HG03342 (cell line): ENCODE measurements around the gene SLC38A7.
A peak's percentile ranks its signal among the peaks of the same experiment; 100 is the strongest.
"Not testable (repeated sequence)": the region's sequence is repeated elsewhere in the genome, so short reads cannot be mapped to it uniquely, and the experiment has no call there.

Source experiments
- ATAC-seq: cut with Tn5 transposase; IDR thresholded peaks from one replicate; pipeline ENCODE4 v1.9.1; 2021; ENCODE audit warnings: mild to moderate bottlenecking, moderate library complexity; ENCODE audit not compliant: unreplicated experiment

The SLC38A7 gene

GRCh38 chr16:58637021-58637420 lies 47.5 kb downstream of the SLC38A7 start:
- not testable (repeated sequence) for ATAC-seq

- no peak for ATAC-seq
Measured at GRCh38 chr16:58636466-58636865, 48.1 kb downstream of the SLC38A7 start.

GRCh38 chr16:58635502-58635901 lies 49.1 kb downstream of the SLC38A7 start:
- no peak for ATAC-seq

GRCh38 chr16:58634265-58634802 lies 50.2 kb downstream of the SLC38A7 start:
- no peak for ATAC-seq

GRCh38 chr16:58629733-58630640 lies 54.6 kb downstream of the SLC38A7 start, which contains the start of gene CNOT1:
CNOT1 (minus strand) TSS chr16:58629826; CDS start chr16:58599337, 30,489 bp downstream.
- ATAC-seq: peak; percentile 85

GRCh38 chr16:58628845-58629732 lies 55.5 kb downstream of the SLC38A7 start:
- ATAC-seq: no peak

GRCh38 chr16:58624209-58624608 lies 60.4 kb downstream of the SLC38A7 start:
- ATAC-seq: no peak

GRCh38 chr16:58620396-58620795 lies 64.2 kb downstream of the SLC38A7 start:
- no peak for ATAC-seq

- ATAC-seq: no peak
Measured at GRCh38 chr16:58615280-58615679, 69.3 kb downstream of the SLC38A7 start.
